HCT116 (cell line): Measurements from ENCODE around the gene POU2AF2.

Experiments
- EGR1 ChIP-seq: IDR thresholded peaks from 2 replicates; pipeline ENCODE4 v1.6.1; 2012; ENCODE audit warnings: low read depth
- EZH2 ChIP-seq: fragments of 200-600 bp; sonication (generic); IDR thresholded peaks from 2 replicates; pipeline ENCODE4 v1.6.1; 2017; ENCODE audit warnings: antibody characterized with exemption, mixed run types
- EZH2phosphoT487 ChIP-seq: fragments of 200-600 bp; IDR thresholded peaks from 2 replicates; pipeline ENCODE4 v1.6.1; 2018; ENCODE audit warnings: antibody characterized with exemption, borderline replicate concordance
- POLR2A ChIP-seq: IDR thresholded peaks from 2 replicates; pipeline ENCODE4 v1.7.0; 2011; ENCODE audit warnings: borderline replicate concordance; ENCODE audit not compliant: insufficient read depth, insufficient read length; ENCODE audit errors: extremely low read depth
- YY1 ChIP-seq: IDR thresholded peaks from 2 replicates; pipeline ENCODE4 v1.6.1; 2011; ENCODE audit warnings: low read length, low read depth, moderate library complexity, mild to moderate bottlenecking; ENCODE audit not compliant: insufficient replicate concordance; ENCODE audit errors: extremely low read depth
- ZNF274 ChIP-seq: fragments of 200-500 bp; sonication (Bioruptor generic); IDR thresholded peaks from 2 replicates; pipeline ENCODE4 v1.6.1; 2014; ENCODE audit warnings: mild to moderate bottlenecking, low read depth, low read length, inconsistent platforms
- TF ChIP-seq, protein P1 (sequence below): IDR thresholded peaks from 2 replicates; pipeline ENCODE4 v1.6.1; 2012
- TF ChIP-seq, protein P2 (sequence below), 3 experiments: fragments of 200-600 bp in 1 of 3; sonication (generic) in 1 of 3; IDR thresholded peaks in 2 of 3; conservative IDR thresholded peaks in 1 of 3; 2 replicates each; pipeline ENCODE4 v1.5.1; 2012 to 2017; ENCODE audit warnings: low read depth in 2 of 3, low read length in 2 of 3, antibody characterized with exemption in 1 of 3, borderline replicate concordance in 1 of 3, control low read depth in 1 of 3, mild to moderate bottlenecking in 1 of 3, mixed read lengths in 1 of 3, mixed run types in 1 of 3, moderate library complexity in 1 of 3; ENCODE audit not compliant: insufficient read depth in 1 of 3

DNA sequence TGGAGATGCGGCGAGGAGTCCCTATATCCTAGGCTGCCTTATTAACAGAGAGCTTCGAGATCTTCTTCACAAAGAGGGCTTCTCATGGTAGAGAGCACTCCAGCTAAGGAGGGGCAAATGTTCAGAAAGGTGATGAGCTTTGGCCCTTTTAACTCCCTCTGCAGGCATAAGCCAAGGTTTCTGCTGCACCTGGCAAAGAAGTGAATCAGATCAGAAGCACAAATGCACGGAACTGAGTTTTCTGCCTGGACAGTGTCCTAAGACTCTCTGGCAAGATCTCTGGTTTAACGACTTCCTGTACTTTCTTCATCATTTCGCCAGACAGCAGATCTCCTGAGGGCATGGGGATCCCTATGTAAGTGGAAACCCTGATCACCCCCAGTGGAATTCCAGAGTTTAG is 90.0 kb downstream of the POU2AF2 start:
- TF ChIP-seq EZH2phosphoT487 = no peak
- TF ChIP-seq, protein P1, sequence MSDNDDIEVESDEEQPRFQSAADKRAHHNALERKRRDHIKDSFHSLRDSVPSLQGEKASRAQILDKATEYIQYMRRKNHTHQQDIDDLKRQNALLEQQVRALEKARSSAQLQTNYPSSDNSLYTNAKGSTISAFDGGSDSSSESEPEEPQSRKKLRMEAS = no peak
- TF ChIP-seq, protein P2, sequence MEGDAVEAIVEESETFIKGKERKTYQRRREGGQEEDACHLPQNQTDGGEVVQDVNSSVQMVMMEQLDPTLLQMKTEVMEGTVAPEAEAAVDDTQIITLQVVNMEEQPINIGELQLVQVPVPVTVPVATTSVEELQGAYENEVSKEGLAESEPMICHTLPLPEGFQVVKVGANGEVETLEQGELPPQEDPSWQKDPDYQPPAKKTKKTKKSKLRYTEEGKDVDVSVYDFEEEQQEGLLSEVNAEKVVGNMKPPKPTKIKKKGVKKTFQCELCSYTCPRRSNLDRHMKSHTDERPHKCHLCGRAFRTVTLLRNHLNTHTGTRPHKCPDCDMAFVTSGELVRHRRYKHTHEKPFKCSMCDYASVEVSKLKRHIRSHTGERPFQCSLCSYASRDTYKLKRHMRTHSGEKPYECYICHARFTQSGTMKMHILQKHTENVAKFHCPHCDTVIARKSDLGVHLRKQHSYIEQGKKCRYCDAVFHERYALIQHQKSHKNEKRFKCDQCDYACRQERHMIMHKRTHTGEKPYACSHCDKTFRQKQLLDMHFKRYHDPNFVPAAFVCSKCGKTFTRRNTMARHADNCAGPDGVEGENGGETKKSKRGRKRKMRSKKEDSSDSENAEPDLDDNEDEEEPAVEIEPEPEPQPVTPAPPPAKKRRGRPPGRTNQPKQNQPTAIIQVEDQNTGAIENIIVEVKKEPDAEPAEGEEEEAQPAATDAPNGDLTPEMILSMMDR (IDR thresholded peaks at IDR 0.05 in 2 of 3, conservative IDR thresholded peaks at IDR 0.05 in 1 of 3; ENCODE audit: borderline replicate concordance in 1 of 3, insufficient read depth in 1 of 3, low read depth in 2 of 3, low read length in 2 of 3) = no peak
- no peak for TF ChIP-seq ZNF274
- no peak for TF ChIP-seq EGR1
- no peak for TF ChIP-seq YY1
- TF ChIP-seq EZH2 = no peak
- no peak for TF ChIP-seq POLR2A
